ENCODE measurements around the gene TEX261.
A peak's percentile ranks its signal among the peaks of the same experiment; 100 is the strongest.

TEX261 gene

DNA sequence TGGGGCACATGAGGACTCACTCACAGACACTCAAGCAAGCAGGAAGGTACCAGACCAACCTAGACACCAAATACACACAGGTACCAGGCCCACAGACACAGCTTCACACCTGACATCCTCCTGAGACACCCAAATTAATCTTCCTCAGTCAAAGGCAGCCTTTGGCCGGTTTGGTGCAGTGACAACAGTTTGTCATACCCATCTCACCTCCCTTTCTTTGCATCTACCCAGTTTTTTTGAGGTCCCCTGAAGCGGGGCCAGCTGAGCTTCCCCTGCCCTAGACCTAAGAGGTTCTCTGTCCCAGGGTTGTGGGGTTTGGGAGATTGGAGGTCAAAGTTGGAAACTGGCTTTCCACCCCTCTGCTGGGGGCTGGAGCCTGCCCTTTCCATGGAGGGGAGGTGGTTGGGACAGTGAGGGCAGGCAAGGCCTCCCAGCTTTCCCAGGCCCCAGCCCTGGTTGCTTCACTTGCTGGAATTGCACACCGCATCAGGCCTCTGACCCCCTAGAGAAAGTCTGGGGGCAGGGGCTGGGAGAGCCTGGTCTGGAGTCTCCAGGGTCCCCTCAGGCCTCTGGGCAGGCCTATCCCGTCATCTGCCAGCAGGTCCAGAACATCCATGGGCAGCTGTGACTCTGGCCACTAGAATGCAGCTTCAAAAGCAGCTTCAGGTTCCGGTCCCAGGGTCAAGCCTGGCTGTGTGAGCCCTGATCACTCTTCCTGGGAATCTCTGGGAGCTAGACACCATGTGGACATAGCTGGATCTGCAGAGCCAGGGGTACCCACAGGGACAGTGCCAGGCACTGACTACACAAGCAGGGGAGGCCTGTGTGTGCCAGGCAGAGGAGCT, 12.5 kb upstream of the TEX261 start:
- TF ChIP-seq POU2F2 (IDR thresholded peaks at IDR 0.05; ENCODE audit: low read depth, low read length) (no peak), TAF1 (IDR thresholded peaks at IDR 0.05; ENCODE audit: low read depth, low read length) (no peak), SPI1 (IDR thresholded peaks at IDR 0.05; ENCODE audit: low read depth, low read length) (no peak), POLR2A (IDR thresholded peaks at IDR 0.05; ENCODE audit: low read depth, low read length) (no peak), POLR2AphosphoS5 (IDR thresholded peaks at IDR 0.05; ENCODE audit: low read depth, low read length) (no peak), PAX5 (IDR thresholded peaks at IDR 0.05; ENCODE audit: insufficient read depth, low read length, severe bottlenecking) (no peak)
- DNase-seq (ENCODE audit: insufficient read length, low spot score) = no peak
- FAIRE-seq = peak; percentile 48

DNA sequence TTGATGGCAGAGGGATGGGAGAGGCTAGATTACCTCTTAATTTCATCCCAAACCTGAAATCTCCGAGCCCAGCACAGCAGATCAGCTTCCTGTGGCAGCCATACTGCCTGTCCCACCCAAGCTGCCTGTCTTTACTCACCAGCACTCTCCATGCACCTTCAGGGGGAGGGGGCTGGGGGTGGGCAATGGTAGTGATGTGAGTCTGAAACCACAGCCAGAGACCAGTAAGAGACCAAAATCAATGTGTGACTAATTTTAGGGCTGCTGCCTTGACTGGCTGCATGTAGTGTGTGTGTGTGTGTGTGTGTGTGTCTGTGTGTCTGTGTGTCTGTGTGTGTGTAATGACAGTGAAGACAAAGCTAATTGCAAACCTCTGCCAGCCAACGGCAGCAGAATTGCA, 11.7 kb upstream of the TEX261 start:
- TF ChIP-seq POU2F2 (IDR thresholded peaks at IDR 0.05; ENCODE audit: low read depth, low read length) = no peak
- no peak for TF ChIP-seq SPI1 (IDR thresholded peaks at IDR 0.05; ENCODE audit: low read depth, low read length)
- no peak for TF ChIP-seq POLR2A (IDR thresholded peaks at IDR 0.05; ENCODE audit: low read depth, low read length)
- no peak for TF ChIP-seq POLR2AphosphoS5 (IDR thresholded peaks at IDR 0.05; ENCODE audit: low read depth, low read length)
- DNase-seq (ENCODE audit: insufficient read length, low spot score) (no peak), FAIRE-seq (peak; percentile 16)

DNA sequence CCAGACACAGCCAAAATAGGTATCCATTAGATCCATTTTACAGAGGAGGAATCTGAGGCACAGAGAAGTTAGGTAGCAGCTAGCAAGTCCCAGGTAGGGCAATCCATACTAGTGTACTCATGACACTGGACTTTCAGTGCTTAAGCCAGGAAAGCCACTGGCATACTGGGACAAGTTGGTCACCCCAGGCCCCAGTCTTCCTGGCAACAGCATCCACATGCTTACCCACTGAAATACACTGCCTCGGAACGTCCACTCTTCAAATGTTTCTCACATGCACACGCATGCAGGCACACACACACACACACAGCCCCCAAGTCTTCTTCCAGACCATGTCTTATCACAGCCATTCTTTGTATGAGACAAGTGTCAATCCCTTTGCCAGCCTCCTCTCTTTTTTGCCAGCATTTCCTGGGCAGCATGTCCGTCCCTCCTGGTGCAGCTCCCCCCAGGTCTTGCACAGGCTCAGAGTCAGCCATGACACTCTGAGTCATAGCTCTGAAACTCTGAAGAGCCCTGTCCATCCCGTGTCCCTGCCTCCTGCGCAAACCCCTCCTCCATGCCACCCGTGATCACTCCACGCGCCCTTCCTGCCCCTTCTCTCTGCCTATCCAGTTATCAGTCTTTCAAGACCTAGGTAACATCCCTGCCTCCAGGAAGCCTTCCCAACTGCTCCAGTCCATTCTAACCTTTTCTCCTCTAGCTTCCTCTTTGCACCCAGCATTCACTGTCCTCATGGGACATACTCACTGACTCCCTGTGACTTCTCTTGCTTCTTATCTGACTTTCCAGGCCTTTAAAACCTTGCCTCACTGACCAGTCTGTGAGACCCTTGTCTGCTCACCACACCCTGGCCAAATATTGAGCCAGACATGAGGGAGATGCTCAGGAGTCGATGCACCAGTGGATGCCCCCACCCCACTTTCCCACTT, 10.9 kb upstream of the TEX261 start:
- DNase-seq (ENCODE audit: insufficient read length, low spot score) (no peak), FAIRE-seq (no peak)
- TF ChIP-seq TAF1 (IDR thresholded peaks at IDR 0.05; ENCODE audit: low read depth, low read length) (no peak), PAX5 (IDR thresholded peaks at IDR 0.05; ENCODE audit: insufficient read depth, low read length, severe bottlenecking) (no peak), SPI1 (IDR thresholded peaks at IDR 0.05; ENCODE audit: low read depth, low read length) (no peak), POU2F2 (IDR thresholded peaks at IDR 0.05; ENCODE audit: low read depth, low read length) (no peak), POLR2A (IDR thresholded peaks at IDR 0.05; ENCODE audit: low read depth, low read length) (no peak), POLR2AphosphoS5 (IDR thresholded peaks at IDR 0.05; ENCODE audit: low read depth, low read length) (no peak)

DNA sequence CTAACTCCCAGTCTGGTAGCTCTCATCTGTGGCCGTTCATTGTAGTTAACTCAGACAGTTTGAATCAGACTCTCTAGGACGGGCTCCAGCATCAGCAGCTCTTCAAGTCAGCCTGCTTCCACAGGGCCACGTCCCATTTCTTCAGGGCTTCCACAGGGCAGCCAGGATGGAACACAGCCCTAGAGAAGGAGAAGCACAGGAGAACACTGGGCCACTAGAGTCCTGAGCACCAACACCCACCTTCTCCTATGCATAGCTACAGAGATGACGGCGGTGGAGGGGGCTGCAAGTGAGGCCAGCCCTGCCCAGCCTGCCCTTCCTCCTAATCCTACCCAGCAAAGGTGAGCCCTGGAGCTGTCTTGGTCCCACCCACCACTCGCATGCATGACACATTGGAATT, 10.2 kb upstream of the TEX261 start:
- no peak for TF ChIP-seq TAF1 (IDR thresholded peaks at IDR 0.05; ENCODE audit: low read depth, low read length)
- no peak for TF ChIP-seq PAX5 (IDR thresholded peaks at IDR 0.05; ENCODE audit: insufficient read depth, low read length, severe bottlenecking)
- no peak for TF ChIP-seq POLR2A (IDR thresholded peaks at IDR 0.05; ENCODE audit: low read depth, low read length)
- no peak for TF ChIP-seq POLR2AphosphoS5 (IDR thresholded peaks at IDR 0.05; ENCODE audit: low read depth, low read length)
- no peak for TF ChIP-seq SPI1 (IDR thresholded peaks at IDR 0.05; ENCODE audit: low read depth, low read length)
- DNase-seq (ENCODE audit: insufficient read length, low spot score) = no peak
- no peak for FAIRE-seq

DNA sequence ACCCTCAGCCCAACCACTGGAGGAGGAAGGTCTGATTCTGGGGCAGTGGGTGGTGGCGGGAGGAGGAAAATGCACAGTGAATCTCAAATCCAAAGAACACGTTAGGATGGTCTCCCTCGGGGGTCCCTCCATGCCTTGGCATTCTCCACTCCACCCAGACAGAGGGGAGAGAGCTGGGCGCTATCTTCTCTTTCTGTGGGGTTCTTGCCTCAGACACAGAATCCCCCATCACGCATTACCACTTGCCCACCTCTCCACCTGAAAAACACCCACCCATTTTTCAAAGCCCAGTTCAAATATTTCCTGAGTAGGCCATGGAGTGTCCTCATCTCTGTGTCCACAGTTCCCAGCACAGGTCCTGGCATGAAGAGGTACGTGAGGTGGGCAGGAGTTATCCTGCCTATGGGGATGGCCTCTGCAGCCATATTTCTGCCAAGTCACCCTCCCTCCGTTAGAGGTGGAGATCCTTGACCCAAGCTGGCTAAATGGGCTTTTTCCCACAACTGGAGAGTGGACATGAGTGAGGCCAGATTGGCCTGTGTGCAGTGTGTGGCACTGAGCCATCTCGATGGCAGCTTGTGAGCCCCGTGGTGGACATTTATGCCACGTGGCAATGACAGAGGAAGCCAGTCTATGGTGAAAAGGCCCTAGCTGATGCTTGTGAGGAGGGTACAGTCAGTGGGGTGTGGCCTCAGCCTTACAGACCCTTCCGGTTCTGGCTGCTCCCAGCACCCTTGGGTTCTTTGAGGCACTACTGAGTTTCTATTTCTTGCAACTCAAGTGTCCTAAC, 9.5 kb upstream of the TEX261 start:
- DNase-seq (ENCODE audit: insufficient read length, low spot score) (no peak), FAIRE-seq (no peak)
- TF ChIP-seq POU2F2 (IDR thresholded peaks at IDR 0.05; ENCODE audit: low read depth, low read length) = no peak
- TF ChIP-seq SPI1 (IDR thresholded peaks at IDR 0.05; ENCODE audit: low read depth, low read length) = no peak
- TF ChIP-seq POLR2A (IDR thresholded peaks at IDR 0.05; ENCODE audit: low read depth, low read length) = no peak
- no peak for TF ChIP-seq TAF1 (IDR thresholded peaks at IDR 0.05; ENCODE audit: low read depth, low read length)
- no peak for TF ChIP-seq POLR2AphosphoS5 (IDR thresholded peaks at IDR 0.05; ENCODE audit: low read depth, low read length)
- no peak for TF ChIP-seq PAX5 (IDR thresholded peaks at IDR 0.05; ENCODE audit: insufficient read depth, low read length, severe bottlenecking)

DNA sequence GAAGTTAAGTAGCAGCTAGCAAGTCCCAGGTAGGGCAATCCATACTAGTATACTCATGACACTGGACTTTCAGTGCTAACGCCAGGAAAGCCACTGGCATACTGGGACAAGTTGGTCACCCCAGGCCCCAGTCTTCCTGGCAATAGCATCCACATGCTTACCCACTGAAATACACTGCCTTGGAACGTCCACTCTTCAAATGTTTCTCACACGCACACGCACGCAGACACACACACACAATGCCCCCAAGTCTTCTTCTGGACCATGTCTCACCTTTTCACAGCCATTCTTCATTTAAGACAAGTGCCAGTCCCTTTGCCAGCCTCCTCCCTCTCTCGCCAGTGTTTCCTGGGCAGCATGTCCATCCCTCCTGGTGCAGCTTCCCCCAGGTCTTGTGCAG, 8.7 kb upstream of the TEX261 start:
- no peak for DNase-seq (ENCODE audit: insufficient read length, low spot score)
- no peak for FAIRE-seq
- TF ChIP-seq POU2F2 (IDR thresholded peaks at IDR 0.05; ENCODE audit: low read depth, low read length) (no peak), TAF1 (IDR thresholded peaks at IDR 0.05; ENCODE audit: low read depth, low read length) (no peak), POLR2AphosphoS5 (IDR thresholded peaks at IDR 0.05; ENCODE audit: low read depth, low read length) (no peak), PAX5 (IDR thresholded peaks at IDR 0.05; ENCODE audit: insufficient read depth, low read length, severe bottlenecking) (no peak), SPI1 (IDR thresholded peaks at IDR 0.05; ENCODE audit: low read depth, low read length) (no peak), POLR2A (IDR thresholded peaks at IDR 0.05; ENCODE audit: low read depth, low read length) (no peak)

DNA sequence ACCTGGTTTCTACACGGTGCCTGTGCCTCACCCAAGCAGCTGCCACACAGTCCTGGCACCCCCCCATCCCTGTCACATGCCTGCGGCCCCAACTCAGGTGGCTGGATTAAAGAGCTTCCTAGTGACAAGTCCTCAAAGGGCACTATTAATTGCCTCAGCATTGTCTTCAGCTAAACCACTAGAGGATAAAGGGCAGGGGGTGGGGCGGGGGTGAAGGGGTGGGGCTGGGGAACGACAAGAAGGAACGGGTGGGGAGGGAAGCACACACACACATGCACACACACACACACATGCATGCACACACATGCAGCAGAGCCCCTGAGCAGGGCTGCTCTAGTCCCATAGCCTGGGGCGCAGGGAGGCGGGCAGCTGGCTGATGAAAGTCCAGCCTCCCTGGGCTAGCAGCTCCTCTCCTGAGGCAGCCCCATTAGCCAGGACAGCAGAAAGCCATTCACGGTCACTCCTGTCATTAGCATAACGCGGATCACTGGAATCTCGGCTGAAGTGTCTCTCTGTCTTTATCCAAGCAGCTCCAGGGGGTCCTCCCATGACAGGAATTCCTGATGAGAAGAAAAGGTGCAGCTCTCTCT, 7.4 kb upstream of the TEX261 start:
- FAIRE-seq (no peak), DNase-seq (ENCODE audit: insufficient read length, low spot score) (no peak)
- TF ChIP-seq SPI1 (IDR thresholded peaks at IDR 0.05; ENCODE audit: low read depth, low read length) (no peak), POLR2AphosphoS5 (IDR thresholded peaks at IDR 0.05; ENCODE audit: low read depth, low read length) (no peak), POU2F2 (IDR thresholded peaks at IDR 0.05; ENCODE audit: low read depth, low read length) (no peak)

DNA sequence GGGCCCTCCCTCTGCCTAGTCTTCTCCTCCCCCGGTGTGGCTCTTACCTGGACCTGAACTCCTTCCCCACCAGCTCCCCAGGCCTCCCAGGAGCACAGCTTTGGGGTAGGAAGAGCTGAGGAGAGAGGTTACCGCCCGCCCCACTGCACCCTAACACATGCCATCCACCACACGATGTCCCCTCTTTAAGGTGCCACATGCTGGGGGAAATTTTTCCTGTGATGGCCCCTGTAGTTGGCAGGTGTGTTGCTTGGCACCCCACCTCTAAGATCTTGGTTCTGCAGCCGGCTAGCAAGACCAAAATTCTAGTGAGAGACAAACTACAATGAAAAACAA, 6.9 kb upstream of the TEX261 start:
- no peak for TF ChIP-seq POLR2AphosphoS5 (IDR thresholded peaks at IDR 0.05; ENCODE audit: low read depth, low read length)
- TF ChIP-seq SPI1 (IDR thresholded peaks at IDR 0.05; ENCODE audit: low read depth, low read length) = no peak
- no peak for TF ChIP-seq POLR2A (IDR thresholded peaks at IDR 0.05; ENCODE audit: low read depth, low read length)
- TF ChIP-seq PAX5 (IDR thresholded peaks at IDR 0.05; ENCODE audit: insufficient read depth, low read length, severe bottlenecking) = no peak
- TF ChIP-seq POU2F2 (IDR thresholded peaks at IDR 0.05; ENCODE audit: low read depth, low read length) = no peak
- no peak for DNase-seq (ENCODE audit: insufficient read length, low spot score)
- FAIRE-seq = no peak
